Fibroblast of lung (primary cell): ENCODE measurements around the gene WNK1.

Experiments used
- EZH2 ChIP-seq: IDR thresholded peaks from 2 replicates; pipeline ENCODE4 v1.5.1; 2012; ENCODE audit warnings: low read length, control low read depth, mild to moderate bottlenecking; ENCODE audit errors: missing control alignments
- TF ChIP-seq, protein P1 (sequence below), 2 donors: IDR thresholded peaks in 1 of 2; conservative IDR thresholded peaks in 1 of 2; 1 replicate in 1 of 2; 2 replicates in 1 of 2; pipeline ENCODE4 v1.5.1; 2011 to 2012; ENCODE audit warnings: low read length in 2 of 2, control low read depth in 1 of 2, inconsistent platforms in 1 of 2, low read depth in 1 of 2, mild to moderate bottlenecking in 1 of 2

DNA sequence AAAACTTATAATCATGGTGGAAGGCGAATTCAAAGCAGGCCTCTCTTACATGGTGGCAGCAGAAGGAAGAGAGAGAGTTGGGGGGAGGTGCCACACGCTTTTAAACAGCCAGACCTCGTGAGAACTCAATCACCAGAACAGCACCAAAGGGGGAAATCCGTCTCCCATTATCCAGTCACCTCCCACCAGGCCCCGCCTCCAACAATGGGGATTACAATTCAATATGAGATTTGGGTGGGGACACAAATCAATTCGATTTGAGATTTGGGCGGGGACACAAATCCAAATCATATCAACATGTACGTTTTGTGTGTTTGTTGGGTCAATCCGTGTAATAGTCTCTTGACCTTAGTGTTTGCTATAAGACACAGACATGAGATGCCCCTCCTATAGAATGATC is 21.8 kb upstream of the WNK1 start:
- TF ChIP-seq, protein P1, sequence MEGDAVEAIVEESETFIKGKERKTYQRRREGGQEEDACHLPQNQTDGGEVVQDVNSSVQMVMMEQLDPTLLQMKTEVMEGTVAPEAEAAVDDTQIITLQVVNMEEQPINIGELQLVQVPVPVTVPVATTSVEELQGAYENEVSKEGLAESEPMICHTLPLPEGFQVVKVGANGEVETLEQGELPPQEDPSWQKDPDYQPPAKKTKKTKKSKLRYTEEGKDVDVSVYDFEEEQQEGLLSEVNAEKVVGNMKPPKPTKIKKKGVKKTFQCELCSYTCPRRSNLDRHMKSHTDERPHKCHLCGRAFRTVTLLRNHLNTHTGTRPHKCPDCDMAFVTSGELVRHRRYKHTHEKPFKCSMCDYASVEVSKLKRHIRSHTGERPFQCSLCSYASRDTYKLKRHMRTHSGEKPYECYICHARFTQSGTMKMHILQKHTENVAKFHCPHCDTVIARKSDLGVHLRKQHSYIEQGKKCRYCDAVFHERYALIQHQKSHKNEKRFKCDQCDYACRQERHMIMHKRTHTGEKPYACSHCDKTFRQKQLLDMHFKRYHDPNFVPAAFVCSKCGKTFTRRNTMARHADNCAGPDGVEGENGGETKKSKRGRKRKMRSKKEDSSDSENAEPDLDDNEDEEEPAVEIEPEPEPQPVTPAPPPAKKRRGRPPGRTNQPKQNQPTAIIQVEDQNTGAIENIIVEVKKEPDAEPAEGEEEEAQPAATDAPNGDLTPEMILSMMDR (conservative IDR thresholded peaks at IDR 0.05 in 1 of 2, IDR thresholded peaks at IDR 0.05 in 1 of 2; ENCODE audit: low read depth in 1 of 2, low read length in 2 of 2) = no peak
- TF ChIP-seq EZH2 = no peak
